Neural progenitor cell (in vitro differentiated cells): ENCODE data around the gene B3GNT9. TPM values are rescaled to one million over a fixed set of nuclear protein-coding genes. Genes with fewer than 3 reads are reported as not detected.
A peak's percentile ranks its signal among the peaks of the same experiment; 100 is the strongest.

Experiments used
- DNase-seq: peaks from one replicate; pipeline ENCODE4 v3.0.0-alpha.2; 2016; ENCODE audit warnings: low spot score
- H2AFZ ChIP-seq: fragments of 200-600 bp; sonication (generic); replicated peaks from 2 replicates; pipeline ENCODE4 v1.6.1; 2016; ENCODE audit warnings: antibody characterized with exemption
- H3F3A ChIP-seq: fragments of 200-600 bp; sonication (generic); 2 replicates; pipeline ENCODE4 v1.6.1; 2016; ENCODE audit warnings: antibody characterized with exemption, low read depth
- H3K27ac ChIP-seq: fragments of 200-600 bp; sonication (generic); 2 replicates; pipeline ENCODE4 v1.5.1; 2016; ENCODE audit warnings: mild to moderate bottlenecking
- H3K27me3 ChIP-seq: fragments of 200-600 bp; sonication (generic); 2 replicates; pipeline ENCODE4 v1.6.1; 2016; ENCODE audit warnings: mild to moderate bottlenecking, moderate library complexity
- H3K36me3 ChIP-seq: fragments of 200-600 bp; sonication (generic); 2 replicates; pipeline ENCODE4 v1.5.1; 2016
- H3K4me1 ChIP-seq: fragments of 200-600 bp; sonication (generic); 2 replicates; pipeline ENCODE4 v1.6.1; 2016; ENCODE audit warnings: mixed run types
- H3K4me2 ChIP-seq: fragments of 200-600 bp; sonication (generic); 2 replicates; pipeline ENCODE4 v1.6.1; 2016
- H3K4me3 ChIP-seq: fragments of 200-600 bp; sonication (generic); 2 replicates; pipeline ENCODE4 v1.5.1; 2016
- H3K79me2 ChIP-seq: fragments of 200-600 bp; sonication (generic); 2 replicates; pipeline ENCODE4 v1.6.1; 2016; ENCODE audit warnings: low read depth
- H3K9ac ChIP-seq: fragments of 200-600 bp; sonication (generic); 2 replicates; pipeline ENCODE4 v1.6.1; 2016
- H3K9me3 ChIP-seq: fragments of 200-600 bp; sonication (generic); 2 replicates; pipeline ENCODE4 v1.5.1; 2016; ENCODE audit warnings: low read depth
- H4K20me1 ChIP-seq: fragments of 200-600 bp; sonication (generic); 2 replicates; pipeline ENCODE4 v1.6.1; 2016; ENCODE audit warnings: low read depth
- H3K27ac Mint-ChIP-seq: 3 replicates; pipeline ENCODE4 v1.8.0; 2021; ENCODE audit warnings: mixed read lengths
- H3K27me3 Mint-ChIP-seq: 2 replicates; pipeline ENCODE4 v1.8.0; 2022; ENCODE audit warnings: low read depth, mild to moderate bottlenecking, inconsistent platforms, moderate library complexity, mixed read lengths; ENCODE audit not compliant: insufficient read depth
- H3K36me3 Mint-ChIP-seq: 3 replicates; pipeline ENCODE4 v1.8.0; 2021; ENCODE audit warnings: mixed read lengths
- H3K4me1 Mint-ChIP-seq: 3 replicates; pipeline ENCODE4 v1.8.0; 2021; ENCODE audit warnings: mixed read lengths
- H3K4me3 Mint-ChIP-seq: 3 replicates; pipeline ENCODE4 v1.8.0; 2021; ENCODE audit warnings: mild to moderate bottlenecking, moderate library complexity, mixed read lengths
- H3K9me3 Mint-ChIP-seq: 3 replicates; pipeline ENCODE4 v1.8.0; 2020; ENCODE audit warnings: mixed read lengths
- CTCF ChIP-seq: fragments of 200-600 bp; sonication (generic); IDR thresholded peaks from 2 replicates; pipeline ENCODE4 v1.5.1; 2017; ENCODE audit warnings: antibody characterized with exemption, mild to moderate bottlenecking
- EZH2 ChIP-seq: fragments of 200-600 bp; sonication (generic); IDR thresholded peaks from 2 replicates; pipeline ENCODE4 v1.6.1; 2017; ENCODE audit warnings: antibody characterized with exemption, mild to moderate bottlenecking, moderate library complexity
- EZH2phosphoT487 ChIP-seq: fragments of 200-600 bp; sonication (generic); IDR thresholded peaks from 2 replicates; pipeline ENCODE4 v1.6.1; 2017; ENCODE audit warnings: antibody characterized with exemption
- total RNA-seq: library from RNA; depleted of rRNA; stranded (reverse); fragments of >200 nt; gene quantifications from 2 replicates; pipeline ENCODE4 v1.2.3, GENCODE V29; 2015; ENCODE audit warnings: low replicate concordance

The B3GNT9 gene
- total RNA-seq, 1 donor from 2014 or later, result 2.6 TPM

GRCh38 chr16:67193536-67193935, 42.7 kb upstream of the B3GNT9 start:
- peaks cover 7% of the 10 kb centered on the region for H3K4me1 ChIP-seq
- Mint-ChIP-seq H3K4me1 (peaks cover 22% of the 10 kb centered on the region), H3K9me3 (no peaks in the 10 kb centered on the region), H3K27ac (no peak overlapping the region), H3K27me3 (peaks cover 5% of the 10 kb centered on the region), H3K4me3 (peak overlapping the region; percentile 92), H3K36me3 (peaks cover 16% of the 10 kb centered on the region)
- peaks cover 13% of the 10 kb centered on the region for H3F3A ChIP-seq
- peak overlapping the region; percentile 82 for H3K4me3 ChIP-seq
- TF ChIP-seq EZH2phosphoT487, result no peak
- no peak for TF ChIP-seq EZH2
- TF ChIP-seq CTCF, result no peak
- H3K9ac ChIP-seq, result peak overlapping the region; percentile 90
- DNase-seq, result no peak
- H4K20me1 ChIP-seq, result peaks cover 36% of the 10 kb centered on the region
- H3K36me3 ChIP-seq, result no peaks in the 10 kb centered on the region
- no peaks in the 10 kb centered on the region for H3K9me3 ChIP-seq
- H3K4me2 ChIP-seq, result peak overlapping the region; percentile 97
- no peak overlapping the region for H2AFZ ChIP-seq
- H3K27me3 ChIP-seq, result no peaks in the 10 kb centered on the region
- peaks cover 24% of the 10 kb centered on the region for H3K79me2 ChIP-seq
- H3K27ac ChIP-seq, result no peak overlapping the region

- Mint-ChIP-seq H3K27me3 (peaks cover 5% of the 10 kb centered on the region), H3K36me3 (peaks cover 16% of the 10 kb centered on the region), H3K9me3 (no peaks in the 10 kb centered on the region), H3K27ac (peak overlapping the region; percentile 57), H3K4me3 (peak overlapping the region; percentile 92), H3K4me1 (peaks cover 22% of the 10 kb centered on the region)
- DNase-seq, result no peak
- peaks cover 6% of the 10 kb centered on the region for H3F3A ChIP-seq
- H3K4me3 ChIP-seq, result peak overlapping the region; percentile 82
- peak overlapping the region; percentile 90 for H3K9ac ChIP-seq
- H4K20me1 ChIP-seq, result peaks cover 29% of the 10 kb centered on the region
- H3K9me3 ChIP-seq, result no peaks in the 10 kb centered on the region
- no peak overlapping the region for H3K27ac ChIP-seq
- H3K4me2 ChIP-seq, result peak overlapping the region; percentile 97
- peaks cover 24% of the 10 kb centered on the region for H3K79me2 ChIP-seq
- TF ChIP-seq CTCF (no peak), EZH2 (no peak), EZH2phosphoT487 (no peak)
- H3K27me3 ChIP-seq, result no peaks in the 10 kb centered on the region
- no peak overlapping the region for H2AFZ ChIP-seq
- peaks cover 7% of the 10 kb centered on the region for H3K4me1 ChIP-seq
- no peaks in the 10 kb centered on the region for H3K36me3 ChIP-seq
Observed at GRCh38 chr16:67192781-67193361, 42.1 kb upstream of the B3GNT9 start.

- TF ChIP-seq EZH2, result no peak
- TF ChIP-seq EZH2phosphoT487, result no peak
- no peak for TF ChIP-seq CTCF
- Mint-ChIP-seq H3K9me3 (no peaks in the 10 kb centered on the region), H3K4me3 (peak within 1 kb of the TSS; percentile 92), H3K36me3 (peaks cover 16% of the 10 kb centered on the region), H3K27me3 (peaks cover 5% of the 10 kb centered on the region), H3K4me1 (peaks cover 22% of the 10 kb centered on the region), H3K27ac (peak within 1 kb of the TSS; percentile 60)
- H4K20me1 ChIP-seq, result peaks cover 27% of the 10 kb centered on the region
- peaks cover 24% of the 10 kb centered on the region for H3K79me2 ChIP-seq
- H3K4me1 ChIP-seq, result peaks cover 7% of the 10 kb centered on the region
- H3K9me3 ChIP-seq, result no peaks in the 10 kb centered on the region
- H3K27ac ChIP-seq, result no peak within 1 kb of the TSS
- H3K4me2 ChIP-seq, result peak within 1 kb of the TSS; percentile 97
- H3K27me3 ChIP-seq, result peaks cover under 1% of the 10 kb centered on the region
- H3K9ac ChIP-seq, result peak within 1 kb of the TSS; percentile 90
- DNase-seq, result peak; percentile 95
- H2AFZ ChIP-seq, result peak within 1 kb of the TSS; percentile 5
- no peaks in the 10 kb centered on the region for H3K36me3 ChIP-seq
- no peaks in the 10 kb centered on the region for H3F3A ChIP-seq
- peak within 1 kb of the TSS; percentile 82 for H3K4me3 ChIP-seq
Observed at GRCh38 chr16:67191995-67192681, 41.3 kb upstream of the B3GNT9 start, which contains the start of gene E2F4. Gene E2F4 (plus strand): TSS chr16:67192155. CDS start chr16:67192228, 73 bp downstream.
